ENCODE results near the gene IRF6.

IRF6 gene

DNA sequence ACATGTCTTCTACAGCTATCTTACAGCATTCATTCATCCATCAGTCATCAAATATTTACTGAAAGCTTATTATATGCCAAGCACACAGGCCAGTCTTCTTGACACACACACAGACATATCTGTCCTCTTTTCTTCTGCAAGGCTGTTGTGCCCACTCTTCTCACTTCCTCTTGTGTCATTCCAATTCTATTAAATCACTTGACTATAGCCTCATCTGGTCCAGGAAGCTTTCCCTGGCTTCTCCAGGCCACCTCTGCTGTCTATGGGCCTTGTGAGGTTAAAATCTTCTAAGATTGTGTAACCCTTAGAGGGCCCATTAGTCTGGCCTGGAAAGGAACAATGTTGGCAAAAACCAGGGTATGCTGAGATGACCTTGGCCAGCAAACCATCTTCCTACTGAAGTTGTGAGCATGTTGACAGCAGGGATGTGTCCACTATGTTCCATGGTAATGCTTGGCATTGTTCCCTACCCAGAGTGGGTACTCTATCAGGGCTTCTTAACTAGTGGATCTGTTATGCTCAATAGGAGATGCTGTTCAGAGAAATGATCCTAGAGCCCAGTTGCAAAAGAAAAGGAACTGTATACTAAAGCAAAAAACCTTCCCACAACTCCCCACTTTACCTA, 44.8 kb downstream of the IRF6 start:
- H3K36me3 ChIP-seq (replicated peaks) = no peaks in the 10 kb centered on the region
- H3K27ac ChIP-seq = no peak overlapping the region
- DNase-seq = no peak

DNA sequence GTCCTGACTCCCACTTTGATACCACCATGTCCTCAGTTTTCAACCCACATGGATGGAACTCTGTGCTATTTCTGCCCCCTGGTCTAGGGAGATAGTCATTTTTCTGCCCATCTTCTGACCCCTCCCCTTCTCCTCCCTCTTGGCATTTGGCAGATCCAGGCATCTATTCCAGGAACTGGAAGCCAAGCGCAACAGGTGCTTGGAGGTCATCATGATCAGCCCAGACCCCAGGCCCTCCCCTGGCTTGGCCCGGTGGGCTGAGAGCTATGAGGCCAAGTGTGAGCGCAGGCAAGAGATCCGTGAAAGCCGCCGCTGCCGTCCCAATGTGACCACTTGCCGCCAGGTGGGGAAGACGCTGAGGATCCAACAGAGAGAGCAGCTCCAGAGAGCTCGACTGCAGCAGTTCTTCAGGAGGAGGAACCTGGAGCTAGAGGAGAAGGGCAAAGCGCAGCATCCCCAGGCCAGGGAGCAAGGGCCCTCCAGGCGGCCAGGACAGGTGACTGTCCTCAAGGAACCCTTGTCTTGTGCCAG, 46.0 kb downstream of the IRF6 start:
- TF ChIP-seq, protein P1, sequence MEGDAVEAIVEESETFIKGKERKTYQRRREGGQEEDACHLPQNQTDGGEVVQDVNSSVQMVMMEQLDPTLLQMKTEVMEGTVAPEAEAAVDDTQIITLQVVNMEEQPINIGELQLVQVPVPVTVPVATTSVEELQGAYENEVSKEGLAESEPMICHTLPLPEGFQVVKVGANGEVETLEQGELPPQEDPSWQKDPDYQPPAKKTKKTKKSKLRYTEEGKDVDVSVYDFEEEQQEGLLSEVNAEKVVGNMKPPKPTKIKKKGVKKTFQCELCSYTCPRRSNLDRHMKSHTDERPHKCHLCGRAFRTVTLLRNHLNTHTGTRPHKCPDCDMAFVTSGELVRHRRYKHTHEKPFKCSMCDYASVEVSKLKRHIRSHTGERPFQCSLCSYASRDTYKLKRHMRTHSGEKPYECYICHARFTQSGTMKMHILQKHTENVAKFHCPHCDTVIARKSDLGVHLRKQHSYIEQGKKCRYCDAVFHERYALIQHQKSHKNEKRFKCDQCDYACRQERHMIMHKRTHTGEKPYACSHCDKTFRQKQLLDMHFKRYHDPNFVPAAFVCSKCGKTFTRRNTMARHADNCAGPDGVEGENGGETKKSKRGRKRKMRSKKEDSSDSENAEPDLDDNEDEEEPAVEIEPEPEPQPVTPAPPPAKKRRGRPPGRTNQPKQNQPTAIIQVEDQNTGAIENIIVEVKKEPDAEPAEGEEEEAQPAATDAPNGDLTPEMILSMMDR (IDR thresholded peaks at IDR 0.05; ENCODE audit: low read depth, low read length, missing control alignments) = no peak
- DNase-seq = no peak
- H3K27me3 ChIP-seq (replicated peaks) = no peaks in the 10 kb centered on the region
- no peak overlapping the region for H3K4me3 ChIP-seq (ENCODE audit: low read depth, low read length)
- no peaks in the 10 kb centered on the region for H3K36me3 ChIP-seq (replicated peaks)
- no peak overlapping the region for H3K27ac ChIP-seq
- in situ Hi-C loops (cut with HindIII; ENCODE audit: low pct_ligation_motif_present, low sequenced_read_pairs) = no loop called here

More for the DNA sequence above, 44.8 kb downstream of the IRF6 start:
- Histone ChIP-seq H3K4me3 (ENCODE audit: low read depth, low read length) (no peak overlapping the region), H3K27me3 (replicated peaks) (no peaks in the 10 kb centered on the region)
- in situ Hi-C loops (cut with HindIII; ENCODE audit: low pct_ligation_motif_present, low sequenced_read_pairs) = no loop called here
- TF ChIP-seq, protein P1 (IDR thresholded peaks at IDR 0.05; ENCODE audit: low read depth, low read length, missing control alignments) = no peak

DNA sequence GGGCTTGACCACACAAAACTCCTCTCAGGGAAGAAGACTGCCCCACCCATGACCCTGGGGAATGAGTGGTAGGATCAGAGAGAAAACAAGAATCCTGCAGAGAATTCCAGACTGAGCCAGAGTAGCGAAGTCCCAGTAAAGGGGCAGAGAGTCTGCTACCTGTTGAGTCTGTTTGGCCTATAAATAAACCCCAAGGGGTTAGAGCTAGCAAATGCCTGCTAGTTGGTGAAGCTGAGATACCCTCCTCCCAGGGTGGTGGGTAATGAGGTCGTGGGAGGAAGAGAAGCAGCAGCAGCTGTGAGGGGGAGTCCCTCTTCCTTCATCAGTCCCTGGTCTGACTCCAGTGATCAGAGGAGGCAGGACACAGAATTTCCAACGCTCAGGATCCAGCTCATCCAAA, 47.5 kb downstream of the IRF6 start:
- Histone ChIP-seq H3K4me3 (ENCODE audit: low read depth, low read length) (no peak overlapping the region), H3K27ac (no peak overlapping the region), H3K27me3 (replicated peaks) (no peaks in the 10 kb centered on the region), H3K36me3 (replicated peaks) (no peaks in the 10 kb centered on the region)
- DNase-seq = no peak
- in situ Hi-C loops (cut with HindIII; ENCODE audit: low pct_ligation_motif_present, low sequenced_read_pairs) = no loop called here
- TF ChIP-seq, protein P1 (IDR thresholded peaks at IDR 0.05; ENCODE audit: low read depth, low read length, missing control alignments) = no peak

DNA sequence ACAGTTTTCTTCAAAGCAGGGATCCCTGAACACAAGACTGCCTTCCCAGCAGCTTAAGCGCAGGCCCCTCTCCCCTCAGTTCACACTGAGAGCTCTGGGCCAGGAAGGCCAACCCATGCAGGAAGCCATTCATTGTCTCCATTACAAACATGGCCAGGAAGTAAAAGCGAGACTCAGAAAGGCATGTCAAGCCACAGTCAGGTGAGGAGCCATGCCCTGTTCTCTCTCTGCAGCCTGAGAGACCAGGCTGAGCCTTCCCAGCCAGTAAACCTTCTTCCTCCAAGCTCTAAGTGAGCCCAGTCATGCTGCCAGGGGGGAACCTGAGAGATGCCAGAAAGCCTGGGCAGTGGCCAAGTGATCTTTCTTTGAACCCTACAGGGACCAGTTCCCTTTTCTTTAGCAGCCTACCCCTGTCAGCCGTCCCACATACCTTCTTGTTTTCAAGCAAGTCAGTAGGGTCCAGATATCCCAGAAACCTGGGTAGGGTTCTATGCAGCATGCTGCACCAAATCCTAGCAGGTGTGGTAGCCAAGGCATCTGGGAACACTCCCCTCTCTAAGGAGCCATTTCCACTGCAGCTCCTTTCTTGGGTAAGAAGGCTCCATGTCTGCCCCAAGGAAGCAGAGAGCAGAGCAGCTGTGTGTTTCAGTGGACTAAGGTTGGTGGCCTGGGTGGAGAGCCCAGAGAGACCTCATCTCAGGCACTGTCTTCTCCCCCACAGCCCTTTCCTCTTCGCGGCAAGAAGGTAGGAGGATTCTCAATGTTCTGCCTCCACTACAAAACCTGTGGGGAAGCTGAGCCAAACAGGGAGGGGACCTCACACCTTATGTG, 49.1 kb downstream of the IRF6 start:
- TF ChIP-seq, protein P1 (IDR thresholded peaks at IDR 0.05; ENCODE audit: low read depth, low read length, missing control alignments) = no peak
- no peak for DNase-seq
- Histone ChIP-seq H3K27ac (no peak overlapping the region), H3K36me3 (replicated peaks) (no peaks in the 10 kb centered on the region), H3K27me3 (replicated peaks) (no peaks in the 10 kb centered on the region), H3K4me3 (ENCODE audit: low read depth, low read length) (no peak overlapping the region)
- in situ Hi-C loops (cut with HindIII; ENCODE audit: low pct_ligation_motif_present, low sequenced_read_pairs) = no loop called here

DNA sequence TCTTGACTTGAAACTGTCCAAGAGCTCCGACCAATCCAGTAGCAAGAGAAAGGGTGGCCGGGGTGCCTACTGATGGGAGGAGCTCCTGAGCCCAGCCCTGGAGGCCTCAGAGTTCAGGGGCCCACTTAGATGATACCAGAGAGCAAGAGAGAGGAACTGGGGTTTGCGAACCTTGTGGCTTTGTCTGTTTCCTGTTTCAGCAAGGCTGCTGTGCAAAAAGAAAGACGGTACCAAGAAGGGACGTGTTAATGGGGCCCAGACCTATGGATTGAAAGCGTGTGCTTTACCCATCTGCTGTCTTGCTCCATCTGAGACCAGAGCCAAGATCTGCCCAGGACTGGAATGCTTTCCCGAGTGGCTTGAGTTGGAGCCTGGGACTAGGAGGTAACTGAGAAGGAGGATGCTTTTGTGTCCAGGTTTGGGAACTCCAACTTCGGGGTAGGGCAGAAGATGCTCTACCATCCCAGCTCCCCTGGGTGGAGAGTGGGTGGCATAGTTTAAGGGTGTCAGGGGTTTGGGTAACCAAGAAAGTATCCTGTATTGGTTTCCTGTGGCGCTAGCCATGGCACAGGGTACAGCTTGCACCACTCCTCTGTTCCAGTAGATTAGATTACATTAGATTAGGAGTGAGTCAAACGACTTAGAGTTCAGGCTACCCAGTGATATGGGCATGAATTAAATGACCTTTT, 49.9 kb downstream of the IRF6 start, which contains the start of gene TRAF3IP3:
Gene TRAF3IP3 (plus strand): TSS at position 128 of the 689 bp plus-strand sequence. CDS start 3,987 bp downstream, outside the sequence.
- H3K4me3 ChIP-seq (ENCODE audit: low read depth, low read length) = no peak within 1 kb of the TSS
- in situ Hi-C loops (cut with HindIII; ENCODE audit: low pct_ligation_motif_present, low sequenced_read_pairs) = no loop called here
- H3K27me3 ChIP-seq (replicated peaks) = no peaks in the 10 kb centered on the region
- H3K27ac ChIP-seq = no peak within 1 kb of the TSS
- H3K36me3 ChIP-seq (replicated peaks) = no peaks in the 10 kb centered on the region
- TF ChIP-seq, protein P1 (IDR thresholded peaks at IDR 0.05; ENCODE audit: low read depth, low read length, missing control alignments) = no peak
- no peak for DNase-seq

Measured in brain microvascular endothelial cell (primary cell).